ENCODE measurements around the gene ALG13. TPM values are rescaled to one million over a fixed set of nuclear protein-coding genes. Genes with fewer than 3 reads are reported as not detected.

Gene ALG13
- total and polyA plus RNA-seq, 2 of the 8 experiments (the other 6 are each of a cell fraction or from before 2014, with no cell fraction given): 44.3 to 93.6 TPM

GRCh38 chrX:111645607-111646006, 35.4 kb upstream of the ALG13 start:
- H2BK20ac ChIP-seq (ENCODE audit: low read length): no peak overlapping the region
- no peak overlapping the region for H2BK12ac ChIP-seq (ENCODE audit: low read depth, low read length)
- no peaks in the 10 kb centered on the region for H4K20me1 ChIP-seq (replicated peaks in 1 of 2; ENCODE audit: control insufficient read depth in 1 of 2, insufficient read depth in 2 of 2, low read length in 2 of 2)
- FAIRE-seq (no peak), DNase-seq (ENCODE audit: low read depth in 1 of 2, low spot score in 2 of 2) (no peak)
- no peak overlapping the region for H3K18ac ChIP-seq (ENCODE audit: extremely low read depth, low read length)
- H3K9me3 ChIP-seq (ENCODE audit: insufficient read depth in 2 of 2, low read depth in 1 of 2, low read length in 1 of 2): no peaks in the 10 kb centered on the region
- H3K56ac ChIP-seq (replicated peaks; ENCODE audit: insufficient read length, low read depth, low read length): no peak overlapping the region
- no peaks in the 10 kb centered on the region for H3K23me2 ChIP-seq (ENCODE audit: low read depth, low read length)
- no peak overlapping the region for H2BK5ac ChIP-seq (ENCODE audit: low read depth, low read length)
- H3K9ac ChIP-seq (replicated peaks in 1 of 4; ENCODE audit: extremely low read depth in 1 of 4, low read depth in 3 of 4, low read length in 3 of 4): no peak overlapping the region
- H4K91ac ChIP-seq (replicated peaks; ENCODE audit: insufficient read length, low read length): no peak overlapping the region
- no peaks in the 10 kb centered on the region for H3K27me3 ChIP-seq (replicated peaks in 1 of 4; ENCODE audit: control insufficient read depth in 3 of 4, extremely low read depth in 1 of 4, insufficient read depth in 3 of 4, low read length in 3 of 4)
- H4K5ac ChIP-seq (ENCODE audit: insufficient read length, low read depth, low read length): no peak overlapping the region
- no peaks in the 10 kb centered on the region for H3K4me1 ChIP-seq (replicated peaks in 1 of 4; ENCODE audit: control insufficient read depth in 3 of 4, insufficient read depth in 4 of 4, low read length in 3 of 4)
- ChIA-PET POLR2A (ENCODE audit: partially characterized antibody) (no interaction called here), CTCF (ENCODE audit: partially characterized antibody) (no interaction called here)
- H3K14ac ChIP-seq (ENCODE audit: insufficient read length): no peak overlapping the region
- no peak overlapping the region for H3K4ac ChIP-seq (replicated peaks; ENCODE audit: insufficient read length, low read depth, low read length)
- no peak overlapping the region for H3K4me2 ChIP-seq (ENCODE audit: insufficient read depth in 1 of 2, low read depth in 2 of 2, low read length in 2 of 2)
- H2AFZ ChIP-seq (ENCODE audit: low read length): no peak overlapping the region
- no peak overlapping the region for H2BK120ac ChIP-seq (replicated peaks; ENCODE audit: low read depth, low read length)
- H3K4me3 ChIP-seq (ENCODE audit: extremely low read depth in 1 of 4, insufficient read depth in 2 of 4, low read depth in 3 of 4, low read length in 4 of 4): no peak overlapping the region
- H3K27ac ChIP-seq (ENCODE audit: low read depth, low read length): no peak overlapping the region
- H2BK15ac ChIP-seq (ENCODE audit: low read length): no peak overlapping the region
- TF ChIP-seq SIN3A (conservative IDR thresholded peaks at IDR 0.05 in 1 of 2, IDR thresholded peaks at IDR 0.05 in 1 of 2; ENCODE audit: low read depth in 1 of 2, low read length in 2 of 2) (no peak), ATF3 (IDR thresholded peaks at IDR 0.05; ENCODE audit: insufficient read depth, low read depth, low read length) (no peak), HDAC6 (IDR thresholded peaks at IDR 0.05; ENCODE audit: low read depth, low read length) (no peak), EZH2 (IDR thresholded peaks at IDR 0.05; ENCODE audit: low read depth, low read length, severe bottlenecking) (no peak), SAP30 (IDR thresholded peaks at IDR 0.05; ENCODE audit: insufficient read depth, insufficient replicate concordance, low read length) (no peak), CBX5 (IDR thresholded peaks at IDR 0.05; ENCODE audit: low read depth, low read length) (no peak), POU5F1 (IDR thresholded peaks at IDR 0.05; ENCODE audit: low read depth, low read length) (no peak), SIX5 (IDR thresholded peaks at IDR 0.05; ENCODE audit: low read depth, low read length) (no peak), MAFK (IDR thresholded peaks at IDR 0.05; ENCODE audit: low read depth, low read length) (no peak), RFX5 (IDR thresholded peaks at IDR 0.05; ENCODE audit: borderline replicate concordance, low read depth, low read length) (no peak), CREB1 (IDR thresholded peaks at IDR 0.05) (no peak), POLR2AphosphoS5 (IDR thresholded peaks at IDR 0.05; ENCODE audit: low read depth, low read length) (no peak), SRF (IDR thresholded peaks at IDR 0.05; ENCODE audit: low read depth, low read length) (no peak), SP2 (IDR thresholded peaks at IDR 0.05; ENCODE audit: low read length) (no peak), BACH1 (IDR thresholded peaks at IDR 0.05; ENCODE audit: low read length) (no peak)
- no peaks in the 10 kb centered on the region for H3K36me3 ChIP-seq (ENCODE audit: control insufficient read depth in 2 of 4, insufficient read depth in 4 of 4, low read length in 3 of 4)
- no peak overlapping the region for H2AK5ac ChIP-seq (ENCODE audit: low read depth, low read length)
- H3K79me2 ChIP-seq (ENCODE audit: control insufficient read depth in 1 of 2, insufficient read depth in 2 of 2, low read length in 2 of 2): no peaks in the 10 kb centered on the region
- H4K8ac ChIP-seq (ENCODE audit: extremely low read depth, insufficient read depth, low read length): no peak overlapping the region
- H3K23ac ChIP-seq (ENCODE audit: insufficient read length): no peak overlapping the region
- H3K79me1 ChIP-seq (ENCODE audit: low read depth, low read length): no peaks in the 10 kb centered on the region
